AG09319 (cell line): ENCODE results near the gene ESR1.

Source experiments
- DNase-seq: peaks from one replicate; pipeline ENCODE4 v3.0.0-alpha.2; 2010; ENCODE audit warnings: low read depth; ENCODE audit errors: extremely low read depth
- TF ChIP-seq, protein P1 (sequence below): IDR thresholded peaks from 2 replicates; pipeline ENCODE4 v1.5.1; 2011; ENCODE audit warnings: low read depth, mild to moderate bottlenecking, inconsistent platforms, low read length, moderate library complexity

Gene ESR1

DNA sequence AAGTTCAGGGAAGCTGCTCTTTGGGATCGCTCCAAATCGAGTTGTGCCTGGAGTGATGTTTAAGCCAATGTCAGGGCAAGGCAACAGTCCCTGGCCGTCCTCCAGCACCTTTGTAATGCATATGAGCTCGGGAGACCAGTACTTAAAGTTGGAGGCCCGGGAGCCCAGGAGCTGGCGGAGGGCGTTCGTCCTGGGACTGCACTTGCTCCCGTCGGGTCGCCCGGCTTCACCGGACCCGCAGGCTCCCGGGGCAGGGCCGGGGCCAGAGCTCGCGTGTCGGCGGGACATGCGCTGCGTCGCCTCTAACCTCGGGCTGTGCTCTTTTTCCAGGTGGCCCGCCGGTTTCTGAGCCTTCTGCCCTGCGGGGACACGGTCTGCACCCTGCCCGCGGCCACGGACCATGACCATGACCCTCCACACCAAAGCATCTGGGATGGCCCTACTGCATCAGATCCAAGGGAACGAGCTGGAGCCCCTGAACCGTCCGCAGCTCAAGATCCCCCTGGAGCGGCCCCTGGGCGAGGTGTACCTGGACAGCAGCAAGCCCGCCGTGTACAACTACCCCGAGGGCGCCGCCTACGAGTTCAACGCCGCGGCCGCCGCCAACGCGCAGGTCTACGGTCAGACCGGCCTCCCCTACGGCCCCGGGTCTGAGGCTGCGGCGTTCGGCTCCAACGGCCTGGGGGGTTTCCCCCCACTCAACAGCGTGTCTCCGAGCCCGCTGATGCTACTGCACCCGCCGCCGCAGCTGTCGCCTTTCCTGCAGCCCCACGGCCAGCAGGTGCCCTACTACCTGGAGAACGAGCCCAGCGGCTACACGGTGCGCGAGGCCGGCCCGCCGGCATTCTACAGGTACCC is at the start of gene ESR1:
ESR1 (plus strand) TSS at position 170 of the 858 bp plus-strand sequence; CDS start at position 401, 231 bp downstream.
- no peak for DNase-seq
- TF ChIP-seq, protein P1, sequence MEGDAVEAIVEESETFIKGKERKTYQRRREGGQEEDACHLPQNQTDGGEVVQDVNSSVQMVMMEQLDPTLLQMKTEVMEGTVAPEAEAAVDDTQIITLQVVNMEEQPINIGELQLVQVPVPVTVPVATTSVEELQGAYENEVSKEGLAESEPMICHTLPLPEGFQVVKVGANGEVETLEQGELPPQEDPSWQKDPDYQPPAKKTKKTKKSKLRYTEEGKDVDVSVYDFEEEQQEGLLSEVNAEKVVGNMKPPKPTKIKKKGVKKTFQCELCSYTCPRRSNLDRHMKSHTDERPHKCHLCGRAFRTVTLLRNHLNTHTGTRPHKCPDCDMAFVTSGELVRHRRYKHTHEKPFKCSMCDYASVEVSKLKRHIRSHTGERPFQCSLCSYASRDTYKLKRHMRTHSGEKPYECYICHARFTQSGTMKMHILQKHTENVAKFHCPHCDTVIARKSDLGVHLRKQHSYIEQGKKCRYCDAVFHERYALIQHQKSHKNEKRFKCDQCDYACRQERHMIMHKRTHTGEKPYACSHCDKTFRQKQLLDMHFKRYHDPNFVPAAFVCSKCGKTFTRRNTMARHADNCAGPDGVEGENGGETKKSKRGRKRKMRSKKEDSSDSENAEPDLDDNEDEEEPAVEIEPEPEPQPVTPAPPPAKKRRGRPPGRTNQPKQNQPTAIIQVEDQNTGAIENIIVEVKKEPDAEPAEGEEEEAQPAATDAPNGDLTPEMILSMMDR, result no peak

DNA sequence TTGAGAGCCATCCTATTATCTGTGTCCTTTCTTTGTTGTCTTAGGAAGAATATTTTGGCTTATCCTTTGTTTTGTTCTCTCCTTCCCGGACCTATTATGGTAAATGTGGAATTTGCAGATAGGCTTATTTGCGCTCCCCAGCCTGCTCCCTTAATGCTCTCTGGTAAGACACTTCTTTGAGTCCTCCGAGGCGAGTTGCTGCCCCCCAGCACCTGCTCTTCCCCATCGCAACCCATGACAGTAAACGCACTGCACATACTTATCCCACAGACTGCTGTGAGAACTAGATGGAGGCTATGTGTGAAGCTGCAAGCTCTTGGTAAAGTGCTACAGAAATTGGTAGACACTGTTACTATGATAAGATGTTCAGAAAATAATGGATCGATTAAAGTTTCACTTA is 47.0 kb upstream of the ESR1 start:
- no peak for DNase-seq
- TF ChIP-seq, protein P1, result no peak

DNA sequence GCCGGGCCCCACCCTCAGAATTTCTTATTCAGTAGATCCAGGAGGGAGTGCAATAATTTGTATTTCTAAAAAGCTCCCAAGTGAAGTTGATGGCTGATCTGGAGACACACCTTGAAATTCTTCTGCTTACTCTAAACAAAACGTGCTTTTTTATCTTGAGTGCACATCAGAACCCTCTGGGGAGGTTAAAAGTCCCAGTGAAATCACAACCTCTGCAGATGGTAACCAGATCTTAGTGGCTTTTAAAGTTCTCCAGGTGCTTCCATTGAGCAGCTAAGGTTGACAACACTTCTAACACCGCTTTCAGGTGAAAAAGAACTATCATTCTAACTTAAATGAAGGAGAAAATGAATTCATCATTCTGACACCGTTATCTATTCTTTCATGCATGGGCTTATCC is 45.6 kb upstream of the ESR1 start:
- TF ChIP-seq, protein P1, result no peak
- DNase-seq, result no peak

DNA sequence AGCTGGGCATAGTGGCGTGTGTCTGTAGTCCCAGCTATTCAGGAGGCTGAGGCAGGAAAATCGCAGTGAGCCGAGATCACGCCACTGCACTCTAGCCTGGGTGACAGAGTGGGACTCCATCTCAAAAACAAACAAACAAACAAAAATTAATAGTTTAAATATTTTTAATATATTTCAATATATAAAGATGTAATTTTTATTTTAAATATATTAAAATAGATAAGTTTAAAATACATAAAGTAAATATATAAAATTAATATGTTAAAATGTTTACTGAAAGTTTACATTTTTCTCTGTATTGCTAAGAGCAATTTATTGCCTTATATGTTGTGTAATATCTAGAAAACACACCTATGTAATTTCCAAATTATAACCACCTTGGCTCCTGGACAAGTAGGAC is 44.7 kb upstream of the ESR1 start:
- TF ChIP-seq, protein P1, result no peak
- DNase-seq, result no peak

DNA sequence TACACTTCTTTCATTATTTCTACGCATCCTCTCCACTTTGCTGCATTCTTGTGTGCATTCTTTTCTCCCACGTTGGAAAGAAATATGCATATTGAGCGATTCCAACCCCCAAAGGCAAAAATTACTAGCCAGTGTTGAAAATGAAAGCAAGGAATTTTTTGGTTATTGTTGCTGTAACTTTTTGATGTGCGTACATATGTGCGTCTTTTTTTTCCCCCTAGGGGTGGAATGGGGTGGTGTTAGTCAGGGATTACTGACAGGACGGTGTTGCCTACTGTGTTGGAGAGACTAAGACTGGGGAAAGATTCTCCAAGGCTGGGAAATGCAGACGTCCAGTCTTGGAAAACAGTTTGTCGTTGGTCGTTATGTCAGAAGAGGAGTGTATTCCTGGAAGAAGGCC is 44.2 kb upstream of the ESR1 start:
- TF ChIP-seq, protein P1, result no peak; the same call in 1 of the 2 replicates

DNA sequence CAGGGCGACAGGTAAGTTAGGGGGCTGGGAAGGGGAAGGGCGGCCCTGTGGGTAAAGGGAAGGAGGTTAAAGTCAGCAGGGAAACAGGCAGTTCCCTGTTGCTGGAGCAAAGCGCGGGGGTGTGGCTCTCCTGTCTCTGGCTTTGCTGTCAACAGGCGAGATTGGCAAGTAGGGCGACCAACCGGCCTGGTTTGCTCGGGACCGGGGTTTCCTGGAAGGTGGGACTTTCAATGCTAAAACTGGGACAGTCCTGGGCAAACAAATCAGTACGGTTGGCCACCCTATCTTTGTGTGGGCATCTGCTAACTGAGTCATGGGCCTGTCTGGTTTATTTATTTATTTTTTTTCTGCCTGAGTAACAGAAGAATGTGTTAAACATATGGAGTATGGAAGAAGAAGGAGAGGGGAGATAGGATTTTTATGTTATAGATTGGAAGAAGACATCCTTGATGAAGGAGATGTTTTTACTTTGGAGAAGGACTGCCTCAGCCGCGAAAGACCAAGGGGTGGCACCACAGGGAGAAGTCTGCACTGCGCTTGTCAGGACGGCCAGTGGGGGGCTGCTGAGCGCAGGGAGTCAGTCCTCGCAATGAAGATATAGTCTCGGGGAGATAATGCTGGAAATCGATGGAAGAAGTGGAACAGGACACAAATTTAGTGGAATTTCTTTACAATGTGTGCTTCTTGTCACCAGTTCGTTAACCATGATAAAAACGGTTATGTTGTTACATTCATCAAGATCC is 43.4 kb upstream of the ESR1 start:
- TF ChIP-seq, protein P1, result peak; percentile 82
- peak; percentile 52 for DNase-seq

More for the DNA sequence above, 44.2 kb upstream of the ESR1 start:
- DNase-seq, result no peak

DNA sequence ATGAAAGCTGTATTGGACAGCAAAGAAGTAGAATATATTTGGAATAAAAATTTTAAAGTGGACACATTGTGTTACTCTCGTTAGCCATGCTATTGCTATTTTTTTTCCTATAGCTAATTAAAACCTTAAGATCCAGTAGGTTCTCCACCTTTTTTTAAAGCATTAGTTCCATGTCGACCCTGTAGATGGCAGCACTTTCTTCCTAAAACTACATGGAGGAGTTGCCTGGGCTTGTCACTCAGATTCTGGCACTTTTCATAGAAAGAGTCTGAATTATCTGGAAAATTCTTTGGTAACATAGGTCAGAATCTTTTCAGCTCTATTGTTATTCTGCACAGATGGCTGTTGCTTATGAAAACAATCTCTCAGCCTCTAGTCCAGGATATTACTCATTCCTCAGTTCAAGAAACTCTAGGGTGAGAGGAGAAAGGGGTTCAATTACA is 42.0 kb upstream of the ESR1 start:
- TF ChIP-seq, protein P1, result peak; percentile 65
- DNase-seq, result peak; percentile 65
